A673 (cell line): ENCODE data around the gene SMARCC2. TPM values are rescaled to one million over a fixed set of nuclear protein-coding genes. Genes with fewer than 3 reads are reported as not detected.

Experiments used
- BruUV-seq: library from RNA; stranded (reverse); fragments of 400-500 nt; replicated peaks from 2 replicates; lab custom pipeline; 2021; lab: Mats Ljungman, UMichigan
- CTCF ChIA-PET: fragments of 300-600 bp; sonication (Branson Sonifier 250); formaldehyde crosslinking; loops from one replicate; lab custom pipeline; 2022; ENCODE audit warnings: antibody characterized with exemption; lab: Charles Lee
- POLR2A ChIA-PET: fragments of 300-600 bp; sonication (Branson Sonifier 250); formaldehyde crosslinking; loops from one replicate; lab custom pipeline; 2022; ENCODE audit warnings: antibody characterized with exemption; ENCODE audit not compliant: low non-redundant PET; lab: Charles Lee
- DNase-seq: peaks from one replicate; pipeline ENCODE4 v3.0.0-alpha.2; 2015; ENCODE audit warnings: low spot score
- H3K27ac ChIP-seq: fragments of 200-600 bp; sonication (generic); 2 replicates; pipeline ENCODE4 v1.5.1; 2016; ENCODE audit warnings: mixed run types, low read depth, mild to moderate bottlenecking, mixed read lengths, antibody characterized with exemption, low read length; ENCODE audit not compliant: poor library complexity, severe bottlenecking
- H3K27me3 ChIP-seq: fragments of 200-600 bp; sonication (generic); replicated peaks from 2 replicates; pipeline ENCODE4 v1.6.1; 2017; ENCODE audit warnings: mixed run types, low read depth, mild to moderate bottlenecking, mixed read lengths, antibody characterized with exemption, low read length; ENCODE audit not compliant: insufficient read depth, poor library complexity
- H3K36me3 ChIP-seq: fragments of 200-600 bp; sonication (generic); 2 replicates; pipeline ENCODE4 v1.6.1; 2016; ENCODE audit warnings: mixed run types, mild to moderate bottlenecking, mixed read lengths, antibody characterized with exemption, low read length; ENCODE audit not compliant: insufficient read depth, poor library complexity, severe bottlenecking
- H3K4me1 ChIP-seq: fragments of 200-600 bp; sonication (generic); 2 replicates; pipeline ENCODE4 v1.6.1; 2017; ENCODE audit warnings: mixed run types, mild to moderate bottlenecking, mixed read lengths, antibody characterized with exemption, low read length; ENCODE audit not compliant: insufficient read depth, poor library complexity, severe bottlenecking
- H3K4me3 ChIP-seq: fragments of 200-600 bp; sonication (generic); 2 replicates; pipeline ENCODE4 v1.5.1; 2016; ENCODE audit warnings: low read depth, mixed run types, mild to moderate bottlenecking, mixed read lengths, low read length; ENCODE audit not compliant: poor library complexity, severe bottlenecking
- H3K9me3 ChIP-seq: fragments of 200-600 bp; sonication (generic); 2 replicates; pipeline ENCODE4 v1.6.1; 2016; ENCODE audit warnings: mixed run types, low read depth, mild to moderate bottlenecking, mixed read lengths, antibody characterized with exemption, low read length; ENCODE audit not compliant: poor library complexity, severe bottlenecking
- CTCF ChIP-seq: fragments of 300-800, 200-600 bp; sonication (generic); conservative IDR thresholded peaks from 2 replicates; pipeline ENCODE4 v1.5.1; 2017; ENCODE audit warnings: low read depth, mild to moderate bottlenecking, antibody characterized with exemption, low read length, moderate library complexity, mixed read lengths
- EZH2 ChIP-seq: fragments of 200-600 bp; sonication (generic); IDR thresholded peaks from 2 replicates; pipeline ENCODE4 v1.6.1; 2017; ENCODE audit warnings: borderline replicate concordance, low read depth, mild to moderate bottlenecking, mixed read lengths, antibody characterized with exemption, low read length; ENCODE audit not compliant: poor library complexity, severe bottlenecking
- intact Hi-C: fragments of 100-400 bp; cut with micrococcal nuclease; formaldehyde crosslinking; loops from one replicate; pipeline ENCODE4 v1.10.0; 2022; ENCODE audit not compliant: unreplicated experiment
- total RNA-seq: library from RNA; stranded (reverse); gene quantifications from 2 replicates; pipeline ENCODE4 v1.2.3, GENCODE V29; 2021

Gene SMARCC2
- total RNA-seq, 1 experiment from 2014 or later, result 133 TPM

DNA sequence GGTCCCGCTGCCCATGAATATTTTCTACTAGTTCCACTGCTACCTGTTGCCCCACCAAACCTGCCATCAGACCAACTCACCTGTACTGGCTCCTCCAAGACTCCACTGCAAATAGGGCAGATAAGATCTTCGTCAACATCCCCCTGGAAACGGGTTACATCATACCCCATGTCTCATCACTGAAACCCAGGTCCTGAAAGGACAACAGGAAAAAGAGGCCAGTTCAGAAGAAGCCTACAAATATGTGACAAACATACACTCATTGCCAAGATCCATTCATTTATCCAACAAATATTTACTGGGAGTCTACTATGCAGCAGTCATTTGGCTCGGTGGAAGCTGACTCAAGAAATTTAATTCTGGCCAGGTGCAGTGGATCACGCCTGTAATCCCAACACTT lies 24.6 kb upstream of the SMARCC2 start:
- intact Hi-C loops, result no loop called here
- Histone ChIP-seq H3K4me1 (no peaks in the 10 kb centered on the region), H3K36me3 (peaks cover 51% of the 10 kb centered on the region), H3K9me3 (no peaks in the 10 kb centered on the region), H3K4me3 (no peak overlapping the region), H3K27ac (no peak overlapping the region), H3K27me3 (no peaks in the 10 kb centered on the region)
- no peak for TF ChIP-seq CTCF
- TF ChIP-seq EZH2, result no peak
- ChIA-PET CTCF (no interaction called here), POLR2A (no interaction called here)
- no TSS peak for BruUV-seq
- DNase-seq, result no peak

DNA sequence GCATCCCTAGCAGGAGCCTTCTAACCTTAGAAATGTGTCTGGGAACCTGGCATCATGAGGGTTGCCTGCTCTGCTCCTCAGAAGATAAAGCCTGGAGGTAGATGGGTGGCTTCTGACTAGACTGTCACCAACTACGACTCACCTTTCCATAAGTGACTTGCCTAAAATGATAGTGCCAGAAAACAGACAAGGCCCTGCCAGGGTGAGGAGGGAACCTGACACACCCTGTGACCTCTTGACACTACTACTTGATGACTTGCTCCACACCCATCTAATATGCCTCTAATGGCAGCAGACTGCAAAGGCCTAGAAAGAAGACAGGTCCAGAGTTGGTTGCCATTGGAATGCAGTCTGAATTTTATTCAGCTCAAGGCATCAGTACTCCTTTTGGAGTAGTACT lies 23.1 kb upstream of the SMARCC2 start:
- intact Hi-C loops, result no loop called here
- TF ChIP-seq CTCF, result no peak
- no peak for TF ChIP-seq EZH2

GRCh38 chr12:56208006-56208405 lies 18.7 kb upstream of the SMARCC2 start:
- H3K27me3 ChIP-seq, result no peaks in the 10 kb centered on the region
- CTCF ChIA-PET, result interaction anchor here (2.8 kb wide), 1 partner anchor 14 kb away, joined by 17 read pairs; the partner anchor contains the start of gene RNF41
- TF ChIP-seq EZH2 (no peak), CTCF (no peak)
- H3K4me1 ChIP-seq, result no peaks in the 10 kb centered on the region
- no peak overlapping the region for H3K27ac ChIP-seq
- POLR2A ChIA-PET, result no interaction called here
- peaks cover 56% of the 10 kb centered on the region for H3K36me3 ChIP-seq
- no peaks in the 10 kb centered on the region for H3K9me3 ChIP-seq
- no peak for DNase-seq
- intact Hi-C loops, result no loop called here
- H3K4me3 ChIP-seq, result no peak overlapping the region
- no TSS peak for BruUV-seq

More for the DNA sequence above, 23.1 kb upstream of the SMARCC2 start:
- no TSS peak for BruUV-seq
- Histone ChIP-seq H3K4me1 (no peaks in the 10 kb centered on the region), H3K27ac (no peak overlapping the region), H3K9me3 (no peaks in the 10 kb centered on the region), H3K36me3 (peaks cover 59% of the 10 kb centered on the region), H3K27me3 (no peaks in the 10 kb centered on the region), H3K4me3 (no peak overlapping the region)
- ChIA-PET CTCF (no interaction called here), POLR2A (no interaction called here)
- no peak for DNase-seq
